ENCODE measurements around the gene PAX2.

Gene PAX2

GRCh38 chr10:100825325-100825875 is 80.0 kb downstream of the PAX2 start:
- ChIA-PET POLR2A (no interaction called here), CTCF (interaction anchor here (1.1 to 1.5 kb wide), 2 partner anchors 46 to 189 kb away, joined by 3 read pairs; no protein-coding TSS in a partner anchor)
- TF ChIP-seq CTCF (IDR thresholded peaks at IDR 0.05; ENCODE audit: insufficient read depth, low read length, missing control alignments) = no peak
- no peak for DNase-seq (ENCODE audit: low read depth, low spot score)
- no peak overlapping the region for H3K4me3 ChIP-seq (ENCODE audit: low read depth, low read length)

GRCh38 chr10:100826031-100826651 is 80.8 kb downstream of the PAX2 start:
- H3K4me3 ChIP-seq (ENCODE audit: low read depth, low read length) = no peak overlapping the region
- ChIA-PET POLR2A (no interaction called here), CTCF (interaction anchor here (1.1 kb wide), 1 partner anchor 46 kb away, joined by 3 read pairs; no protein-coding TSS in a partner anchor)
- no peak for TF ChIP-seq CTCF (IDR thresholded peaks at IDR 0.05; ENCODE audit: insufficient read depth, low read length, missing control alignments)
- no peak for DNase-seq (ENCODE audit: low read depth, low spot score)

GRCh38 chr10:100826661-100826982 is 81.2 kb downstream of the PAX2 start:
- ChIA-PET POLR2A (no interaction called here), CTCF (interaction anchor here (1.1 kb wide), 1 partner anchor 45 kb away, joined by 3 read pairs; no protein-coding TSS in a partner anchor)
- H3K4me3 ChIP-seq (ENCODE audit: low read depth, low read length) = no peak overlapping the region
- DNase-seq (ENCODE audit: low read depth, low spot score) = no peak
- no peak for TF ChIP-seq CTCF (IDR thresholded peaks at IDR 0.05; ENCODE audit: insufficient read depth, low read length, missing control alignments)

GRCh38 chr10:100826983-100827818 is 81.8 kb downstream of the PAX2 start:
- CTCF ChIA-PET = no interaction called here
- POLR2A ChIA-PET = no interaction called here
- TF ChIP-seq CTCF (IDR thresholded peaks at IDR 0.05; ENCODE audit: insufficient read depth, low read length, missing control alignments) = no peak
- no peak for DNase-seq (ENCODE audit: low read depth, low spot score)
- no peak overlapping the region for H3K4me3 ChIP-seq (ENCODE audit: low read depth, low read length)

GRCh38 chr10:100827819-100828737 is 82.7 kb downstream of the PAX2 start:
- TF ChIP-seq CTCF (IDR thresholded peaks at IDR 0.05; ENCODE audit: insufficient read depth, low read length, missing control alignments) = no peak
- DNase-seq (ENCODE audit: low read depth, low spot score) = no peak
- no peak overlapping the region for H3K4me3 ChIP-seq (ENCODE audit: low read depth, low read length)
- CTCF ChIA-PET = no interaction called here
- POLR2A ChIA-PET = no interaction called here

All from AG04449 (cell line).